Sigmoid colon (tissue), 7 donors: ENCODE data around the gene TUBGCP6. TPM values are rescaled to one million over a fixed set of nuclear protein-coding genes. Genes with fewer than 3 reads are reported as not detected.
"Not testable (repeated sequence)": the region's sequence is repeated elsewhere in the genome, so short reads cannot be mapped to it uniquely, and the experiment has no call there.

Experiments
- DNase-seq: peaks from one replicate; pipeline ENCODE4 v3.0.0-alpha.2; 2019
- H3K27ac ChIP-seq, 4 donors: fragments of 200-600 bp; sonication (generic); one replicate each; pipeline ENCODE4 v1.5.1; 2016 to 2019; ENCODE audit warnings: mild to moderate bottlenecking in 1 of 4
- H3K27me3 ChIP-seq, 3 donors: fragments of 200-600 bp; sonication (generic); one replicate each; pipeline ENCODE4 v1.5.1; 2019; ENCODE audit warnings: mild to moderate bottlenecking in 1 of 3
- H3K36me3 ChIP-seq, 4 donors: fragments of 200-600 bp; sonication (generic); one replicate each; pipeline ENCODE4 v1.5.1; 2016 to 2019
- H3K4me1 ChIP-seq, 4 donors: fragments of 200-600 bp; sonication (generic); one replicate each; pipeline ENCODE4 v1.5.1; 2017 to 2019
- H3K4me3 ChIP-seq, 4 donors: fragments of 200-600 bp; sonication (generic); one replicate each; pipeline ENCODE4 v1.5.1; 2017 to 2019; ENCODE audit warnings: mild to moderate bottlenecking in 2 of 4, moderate library complexity in 1 of 4
- H3K9me3 ChIP-seq, 4 donors: fragments of 200-600 bp in 3 of 4; sonication (generic) in 3 of 4; one replicate each; pipeline versions ENCODE4 v1.5.1 to v1.6.1; 2013 to 2019
- EP300 ChIP-seq, 4 donors: sonication (generic); formaldehyde crosslinking; IDR thresholded peaks; one replicate each; pipeline ENCODE4 v1.6.1; 2017; ENCODE audit warnings: antibody characterized with exemption in 4 of 4
- POLR2A ChIP-seq, 2 donors: fragments of 450-650 bp; IDR thresholded peaks; one replicate each; pipeline ENCODE4 v1.6.1; 2016; ENCODE audit warnings: antibody characterized with exemption in 2 of 2, mild to moderate bottlenecking in 2 of 2, moderate library complexity in 2 of 2
- POLR2AphosphoS5 ChIP-seq, 4 donors: sonication (generic); formaldehyde crosslinking; IDR thresholded peaks; one replicate each; pipeline ENCODE4 v1.6.1; 2017; ENCODE audit warnings: antibody characterized with exemption in 4 of 4
- WGBS, 2 donors: extraction: QIAGEN DNeasy Blood & Tissue Kit; methylation state at CpG; one replicate each; pipeline ENCODE4 v1.1.7; 2013; 5-methylcytosine and 5-hydroxymethylcytosine counted together
- intact Hi-C: fragments of 100-400 bp; cut with DNase I; formaldehyde crosslinking; loops from one replicate; pipeline ENCODE4 v1.15.1; 2023
- polyA plus RNA-seq, 3 donors: library from polyadenylated mRNA; stranded (reverse); fragments of 200-250 nt; gene quantifications; one replicate each; pipeline ENCODE4 v1.2.3, GENCODE V29; 2013
- total RNA-seq, 4 donors: library from RNA; depleted of rRNA; stranded (reverse); fragments of >200 nt; gene quantifications; one replicate each; pipeline ENCODE4 v1.1.0, GENCODE V29; 2016
- TF ChIP-seq, protein P1 (sequence below), 4 experiments: fragments of 450-650 bp in 3 of 4; fragments of 200-600 bp in 1 of 4; IDR thresholded peaks; one replicate each; pipeline ENCODE4 v1.5.1; 2016 to 2019; ENCODE audit warnings: antibody characterized with exemption in 4 of 4, mild to moderate bottlenecking in 3 of 4, moderate library complexity in 2 of 4
- donor health status: healthy with polysubstance abuse.
- donor health status: Bipolar disorder and iron deficiency.
- donor health status: healthy.

The TUBGCP6 gene
- total and polyA plus RNA-seq, 7 donors = 4.6 to 67.0 (median 26.4) TPM

GRCh38 chr22:50276143-50276542 is 31.3 kb upstream of the TUBGCP6 start:
- TF ChIP-seq, protein P1, sequence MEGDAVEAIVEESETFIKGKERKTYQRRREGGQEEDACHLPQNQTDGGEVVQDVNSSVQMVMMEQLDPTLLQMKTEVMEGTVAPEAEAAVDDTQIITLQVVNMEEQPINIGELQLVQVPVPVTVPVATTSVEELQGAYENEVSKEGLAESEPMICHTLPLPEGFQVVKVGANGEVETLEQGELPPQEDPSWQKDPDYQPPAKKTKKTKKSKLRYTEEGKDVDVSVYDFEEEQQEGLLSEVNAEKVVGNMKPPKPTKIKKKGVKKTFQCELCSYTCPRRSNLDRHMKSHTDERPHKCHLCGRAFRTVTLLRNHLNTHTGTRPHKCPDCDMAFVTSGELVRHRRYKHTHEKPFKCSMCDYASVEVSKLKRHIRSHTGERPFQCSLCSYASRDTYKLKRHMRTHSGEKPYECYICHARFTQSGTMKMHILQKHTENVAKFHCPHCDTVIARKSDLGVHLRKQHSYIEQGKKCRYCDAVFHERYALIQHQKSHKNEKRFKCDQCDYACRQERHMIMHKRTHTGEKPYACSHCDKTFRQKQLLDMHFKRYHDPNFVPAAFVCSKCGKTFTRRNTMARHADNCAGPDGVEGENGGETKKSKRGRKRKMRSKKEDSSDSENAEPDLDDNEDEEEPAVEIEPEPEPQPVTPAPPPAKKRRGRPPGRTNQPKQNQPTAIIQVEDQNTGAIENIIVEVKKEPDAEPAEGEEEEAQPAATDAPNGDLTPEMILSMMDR (IDR thresholded peaks at IDR 0.05) = peak in 1 of 4 experiments; percentile 58
- TF ChIP-seq EP300 (IDR thresholded peaks at IDR 0.05) = no peak
- Histone ChIP-seq H3K27me3 (peaks cover 2 to 19% (median 15%) of the 10 kb centered on the region in 3 donors), H3K4me1 (peaks cover 0 to 19% (median 18%) of the 10 kb centered on the region in 4 donors), H3K4me3 (no peak overlapping the region), H3K9me3 (no peaks in the 10 kb centered on the region), H3K27ac (peak overlapping the region; percentile 6 to 65 (median 60)), H3K36me3 (peaks cover 37 to 62% (median 52%) of the 10 kb centered on the region in 4 donors)
- WGBS, 2 donors = 60 to 70% methylated on average over 25 of the region's 25 CpGs
- intact Hi-C loops = no loop called here
- peak; percentile 87 for DNase-seq

DNA sequence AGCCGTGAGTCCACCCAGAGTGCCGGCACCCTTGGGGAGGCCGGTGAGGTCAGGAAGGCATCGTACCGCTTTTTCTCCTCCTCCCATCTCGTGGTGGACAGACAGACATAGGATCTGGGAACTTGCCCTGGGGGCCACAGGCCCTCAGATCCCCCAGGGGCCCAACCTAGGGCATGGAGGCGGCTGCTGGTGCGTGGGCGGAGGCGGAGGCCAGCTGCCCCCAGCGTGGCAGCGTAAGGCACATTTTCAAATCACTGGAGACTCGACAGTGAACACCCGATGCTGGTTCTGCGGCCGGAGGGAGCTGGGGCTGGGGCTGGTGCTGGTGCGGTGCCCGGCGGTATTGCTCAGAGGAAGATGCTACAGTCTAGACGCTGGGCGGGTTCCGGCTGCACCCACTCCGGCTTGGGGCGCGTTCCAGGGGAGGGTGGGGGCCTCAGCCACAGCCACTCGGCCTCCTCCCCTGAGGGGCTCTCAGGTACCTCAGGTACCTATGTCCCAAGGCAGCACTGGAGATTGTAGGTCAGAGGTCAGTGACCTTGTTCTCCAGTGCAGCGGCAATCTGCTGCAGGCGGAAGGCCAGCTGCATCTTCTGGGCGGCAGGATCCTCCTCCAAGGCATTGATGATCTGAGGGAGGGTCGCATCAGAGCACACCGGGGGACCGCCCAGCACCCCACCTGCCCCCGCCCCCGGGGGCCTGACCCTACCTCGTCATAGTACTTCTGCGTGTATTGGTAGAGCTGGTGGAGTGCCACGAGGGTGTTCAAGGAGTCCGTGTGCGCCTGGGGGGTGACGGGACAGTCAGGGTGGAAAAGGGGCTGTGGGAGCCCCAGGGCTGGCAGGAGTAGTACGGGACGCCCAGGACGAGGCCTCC is 30.6 kb upstream of the TUBGCP6 start:
- Histone ChIP-seq H3K36me3 (peaks cover 30 to 55% (median 45%) of the 10 kb centered on the region in 4 donors), H3K9me3 (no peaks in the 10 kb centered on the region), H3K27me3 (peaks cover 4 to 26% (median 18%) of the 10 kb centered on the region in 3 donors), H3K4me1 (peaks cover 0 to 26% (median 25%) of the 10 kb centered on the region in 4 donors), H3K4me3 (no peak overlapping the region), H3K27ac (peak overlapping the region; percentile 6 to 65 (median 56))
- DNase-seq = no peak
- TF ChIP-seq POLR2AphosphoS5 (IDR thresholded peaks at IDR 0.05) = no peak
- TF ChIP-seq, protein P1 (IDR thresholded peaks at IDR 0.05) = no peak
- TF ChIP-seq POLR2A (IDR thresholded peaks at IDR 0.05) = no peak
- no peak for TF ChIP-seq EP300 (IDR thresholded peaks at IDR 0.05)
- WGBS, 2 donors = 90 to 93% methylated on average over 43 of the region's 43 CpGs
- intact Hi-C loops = loop anchor here (1.0 to 2.0 kb wide), 2 partner anchors 51 to 67 kb away; partner anchors contain the start of gene PPP6R2

GRCh38 chr22:50274771-50275170 is 29.9 kb upstream of the TUBGCP6 start:
- 69% methylated on average over 7 of the region's 7 CpGs for WGBS, 2 donors
- Histone ChIP-seq H3K4me3 (no peak overlapping the region), H3K36me3 (peaks cover 25 to 49% (median 39%) of the 10 kb centered on the region in 4 donors), H3K27me3 (peaks cover 4 to 27% (median 21%) of the 10 kb centered on the region in 3 donors), H3K4me1 (peaks cover 0 to 31% (median 30%) of the 10 kb centered on the region in 4 donors), H3K9me3 (no peaks in the 10 kb centered on the region), H3K27ac (peak overlapping the region in 2 of 4 donors; percentile 34 to 38)
- DNase-seq = no peak
- no peak for TF ChIP-seq EP300 (IDR thresholded peaks at IDR 0.05)
- no peak for TF ChIP-seq POLR2AphosphoS5 (IDR thresholded peaks at IDR 0.05)
- TF ChIP-seq, protein P1 (IDR thresholded peaks at IDR 0.05) = peak in 1 of 4 experiments; percentile 4
- TF ChIP-seq POLR2A (IDR thresholded peaks at IDR 0.05) = no peak
- intact Hi-C loops = loop anchor here (1.0 to 2.0 kb wide), 2 partner anchors 52 to 68 kb away; partner anchors contain the start of gene PPP6R2

GRCh38 chr22:50274311-50274710 is 29.5 kb upstream of the TUBGCP6 start:
- no peaks in the 10 kb centered on the region for H3K9me3 ChIP-seq
- TF ChIP-seq EP300 (IDR thresholded peaks at IDR 0.05) (no peak), POLR2A (IDR thresholded peaks at IDR 0.05) (no peak), POLR2AphosphoS5 (IDR thresholded peaks at IDR 0.05) (no peak)
- TF ChIP-seq, protein P1 (IDR thresholded peaks at IDR 0.05) = peak in 1 of 4 experiments; percentile 31
- H3K27ac ChIP-seq = no peak overlapping the region
- peaks cover 0 to 36% (median 34%) of the 10 kb centered on the region in 4 donors for H3K4me1 ChIP-seq
- H3K4me3 ChIP-seq = no peak overlapping the region
- 24 to 29% methylated on average over 7 of the region's 7 CpGs for WGBS, 2 donors
- H3K36me3 ChIP-seq = peaks cover 20 to 44% (median 35%) of the 10 kb centered on the region in 4 donors
- intact Hi-C loops = loop anchor here (2.0 kb wide), 1 partner anchor 68 kb away; the partner anchor contains the start of gene PPP6R2
- DNase-seq = no peak
- peaks cover 4 to 27% (median 23%) of the 10 kb centered on the region in 3 donors for H3K27me3 ChIP-seq

DNA sequence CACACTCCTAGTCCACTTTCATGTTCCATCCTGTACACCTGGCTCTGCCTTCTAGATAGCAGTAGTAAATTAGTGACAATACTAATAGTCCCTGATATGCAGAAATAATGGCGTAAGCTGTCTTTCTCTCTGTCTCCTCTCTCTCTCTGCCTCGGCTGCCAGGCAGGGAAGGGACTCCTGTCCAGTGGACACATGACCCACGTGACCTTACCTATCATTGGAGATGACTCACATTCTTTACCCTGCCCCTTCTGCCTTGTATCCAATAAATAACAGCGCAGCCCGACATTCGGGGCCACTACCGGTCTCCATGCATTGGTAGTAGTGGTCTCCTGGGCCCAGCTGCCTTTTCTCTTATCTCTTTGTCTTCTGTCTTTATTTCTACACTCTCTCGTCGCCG is 29.0 kb upstream of the TUBGCP6 start:
- Histone ChIP-seq H3K4me1 (peaks cover 0 to 41% (median 36%) of the 10 kb centered on the region in 4 donors), H3K27me3 (peaks cover 4 to 27% (median 23%) of the 10 kb centered on the region in 3 donors), H3K36me3 (peaks cover 15 to 39% (median 30%) of the 10 kb centered on the region in 4 donors)
- WGBS, 2 donors = 84 to 90% methylated on average over 10 of the region's 10 CpGs
- not testable (repeated sequence) for DNase-seq, H3K27ac ChIP-seq, H3K9me3 ChIP-seq, H3K4me3 ChIP-seq
- intact Hi-C loops = loop anchor here (2.0 kb wide), 1 partner anchor 69 kb away; the partner anchor contains the start of gene PPP6R2

DNA sequence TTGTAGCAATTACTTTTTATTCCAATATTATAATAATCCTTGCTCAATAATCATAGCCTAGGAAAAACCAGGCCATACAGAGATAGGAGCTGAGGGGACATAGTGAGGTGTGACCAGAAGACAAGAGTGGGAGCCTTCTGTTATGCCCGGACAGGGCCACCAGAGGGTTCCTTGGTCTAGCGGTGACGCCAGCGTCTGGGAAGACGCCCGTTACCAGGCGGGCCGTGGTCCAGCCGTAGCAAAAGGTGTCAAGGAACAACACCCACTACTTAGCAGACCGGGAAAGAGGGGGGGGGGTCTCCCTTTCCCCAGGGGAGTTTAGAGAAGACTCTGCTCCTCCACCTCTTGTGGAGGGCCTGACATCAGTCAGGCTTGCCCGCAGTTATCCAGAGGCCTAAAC is 28.5 kb upstream of the TUBGCP6 start:
- H3K9me3 ChIP-seq, DNase-seq, H3K4me3 ChIP-seq, intact Hi-C loops, H3K27ac ChIP-seq: not testable (repeated sequence)
- peaks cover 4 to 27% (median 23%) of the 10 kb centered on the region in 3 donors for H3K27me3 ChIP-seq
- 45 to 69% methylated on average over 11 of the region's 11 CpGs for WGBS, 2 donors
- peaks cover 0 to 41% (median 38%) of the 10 kb centered on the region in 4 donors for H3K4me1 ChIP-seq
- H3K36me3 ChIP-seq = peaks cover 10 to 34% (median 26%) of the 10 kb centered on the region in 4 donors
